Aorta (tissue), 5 donors: ENCODE measurements around the gene TOGARAM2. TPM values are rescaled to one million over a fixed set of nuclear protein-coding genes. Genes with fewer than 3 reads are reported as not detected.

ENCODE experiments used
- ATAC-seq: fragments of 200-7000 bp; cut with Tn5 transposase; one replicate; pipeline ENCODE4 v1.9.1; 2022; ENCODE audit warnings: moderate library complexity; ENCODE audit not compliant: low FRiP score
- DNase-seq, 2 donors: peaks; one replicate each; pipeline ENCODE4 v3.0.0-alpha.2; 2020
- H3K27ac ChIP-seq, 2 donors: one replicate each; pipeline ENCODE4 v1.5.1; 2013; ENCODE audit warnings: low read length in 2 of 2, mild to moderate bottlenecking in 2 of 2, moderate library complexity in 2 of 2, control low read depth in 1 of 2, inconsistent platforms in 1 of 2, low read depth in 1 of 2
- H3K27me3 ChIP-seq, 2 donors: one replicate each; pipeline ENCODE4 v1.6.1; 2013; ENCODE audit warnings: control low read depth in 1 of 2, low read length in 1 of 2, mild to moderate bottlenecking in 1 of 2, moderate library complexity in 1 of 2; ENCODE audit not compliant: insufficient read depth in 2 of 2, control insufficient read depth in 1 of 2
- H3K36me3 ChIP-seq, 2 donors: one replicate each; pipeline ENCODE4 v1.6.1; 2013; ENCODE audit warnings: control low read depth in 1 of 2, low read length in 1 of 2, mild to moderate bottlenecking in 1 of 2; ENCODE audit not compliant: insufficient read depth in 2 of 2, control insufficient read depth in 1 of 2
- H3K4me1 ChIP-seq, 2 donors: one replicate each; pipeline ENCODE4 v1.6.1; 2013; ENCODE audit warnings: low read length in 2 of 2, control low read depth in 1 of 2, mild to moderate bottlenecking in 1 of 2, moderate library complexity in 1 of 2; ENCODE audit not compliant: insufficient read depth in 2 of 2, control insufficient read depth in 1 of 2
- H3K4me3 ChIP-seq, 2 donors: one replicate each; pipeline ENCODE4 v1.5.1; 2013; ENCODE audit warnings: low read length in 2 of 2, control low read depth in 1 of 2, mild to moderate bottlenecking in 1 of 2
- H3K9me3 ChIP-seq: one replicate; pipeline ENCODE4 v1.6.1; 2013; ENCODE audit warnings: mild to moderate bottlenecking, low read length; ENCODE audit not compliant: control insufficient read depth
- WGBS, 2 donors: extraction: QIAGEN DNeasy Blood & Tissue Kit; methylation state at CpG; one replicate each; pipeline ENCODE4 v1.1.7; 2013; 5-methylcytosine and 5-hydroxymethylcytosine counted together
- intact Hi-C, 2 donors: fragments of 100-400 bp; cut with DNase I; formaldehyde crosslinking; loops; one replicate each; pipeline versions ENCODE4 v1.14.2 to v1.15.0; 2022
- polyA plus RNA-seq, 2 donors: library from polyadenylated mRNA; stranded (reverse); fragments of 200-250 nt; gene quantifications; one replicate each; pipeline ENCODE4 v1.2.3, GENCODE V29; 2013
- total RNA-seq, 2 donors: library from RNA; stranded (reverse); fragmentation: NEBNext Ultra II Directional; extraction: Animal tissue kit (Norgen Biotek cat#: 25700); gene quantifications; one replicate each; pipeline ENCODE4 v1.2.1, GENCODE V29; 2021
- donor health status: healthy with polysubstance abuse.
- donor health status: Bipolar disorder and iron deficiency.
- donor health status: DM: no; HTN: no; CAD: no.
- donor health status: DM: no; HTN: no; CAD: no.
- donor health status: DM: yes; HTN: yes; CAD: no.

The TOGARAM2 gene
- total and polyA plus RNA-seq, 4 donors, result 0.50 to 2.2 (median 0.71) TPM

GRCh38 chr2:28979576-28980366 lies 1.3 kb upstream of the TOGARAM2 start:
- intact Hi-C loops, result no loop called here
- no peak for ATAC-seq

DNA sequence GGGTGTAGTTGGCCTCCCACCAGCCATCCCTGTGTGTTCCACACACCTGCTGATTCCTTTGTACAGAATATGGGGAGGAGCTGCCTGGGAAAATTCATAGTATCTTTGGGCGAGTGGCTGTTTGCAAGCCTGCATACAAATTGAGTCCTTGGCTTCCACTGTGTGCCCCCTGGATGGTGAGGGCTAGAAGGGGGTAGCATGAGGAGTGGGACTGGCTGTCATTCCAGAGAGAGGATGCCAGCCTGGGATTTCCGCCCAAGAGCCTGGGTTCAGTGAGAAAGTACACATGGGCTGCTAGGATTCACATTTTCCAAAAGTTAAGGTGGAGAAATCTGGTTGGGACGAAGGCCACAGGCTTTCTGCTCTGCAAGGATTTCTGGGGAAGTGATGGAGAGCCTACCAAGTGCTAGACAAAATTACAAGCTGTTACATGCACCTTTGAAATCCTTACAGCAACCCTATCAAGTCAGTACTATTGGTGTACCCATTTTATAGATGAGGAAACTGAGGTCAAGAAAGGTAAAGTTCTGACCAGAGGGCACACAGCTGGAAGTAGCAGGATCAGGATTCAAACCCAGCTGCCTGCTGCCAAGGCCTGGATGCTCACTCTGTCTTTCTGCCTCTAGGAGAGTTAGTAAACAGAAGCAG lies 606 bp upstream of the TOGARAM2 start:
- Histone ChIP-seq H3K4me1 (no peaks in the 10 kb centered on the region), H3K27ac (no peak overlapping the region), H3K27me3 (no peaks in the 10 kb centered on the region), H3K36me3 (no peaks in the 10 kb centered on the region), H3K4me3 (no peak overlapping the region), H3K9me3 (no peaks in the 10 kb centered on the region)
- WGBS, 2 donors, result 86 to 87% methylated on average over 3 of the region's 3 CpGs
- DNase-seq (no peak), ATAC-seq (no peak)
- intact Hi-C loops, result no loop called here

More at GRCh38 chr2:28979576-28980366, 1.3 kb upstream of the TOGARAM2 start:
- H3K36me3 ChIP-seq, result no peaks in the 10 kb centered on the region
- H3K27me3 ChIP-seq, result no peaks in the 10 kb centered on the region
- WGBS, 2 donors, result 80 to 82% methylated on average over 13 of the region's 13 CpGs
- H3K4me3 ChIP-seq, result no peak overlapping the region
- no peaks in the 10 kb centered on the region for H3K9me3 ChIP-seq
- H3K4me1 ChIP-seq, result no peaks in the 10 kb centered on the region
- DNase-seq, result peak in 1 of 2 donors; percentile 57
- H3K27ac ChIP-seq, result no peak overlapping the region

GRCh38 chr2:28981620-28982376 lies 700 bp downstream of the TOGARAM2 start:
- ATAC-seq (no peak), DNase-seq (no peak)
- Histone ChIP-seq H3K4me1 (no peaks in the 10 kb centered on the region), H3K9me3 (no peaks in the 10 kb centered on the region), H3K27me3 (no peaks in the 10 kb centered on the region), H3K4me3 (no peak overlapping the region), H3K36me3 (no peaks in the 10 kb centered on the region), H3K27ac (no peak overlapping the region)
- intact Hi-C loops, result no loop called here
- 86 to 88% methylated on average over 11 of the region's 11 CpGs for WGBS, 2 donors

- no peaks in the 10 kb centered on the region for H3K9me3 ChIP-seq
- ATAC-seq, result no peak
- no peak overlapping the region for H3K27ac ChIP-seq
- H3K27me3 ChIP-seq, result no peaks in the 10 kb centered on the region
- DNase-seq, result no peak
- H3K4me3 ChIP-seq, result no peak overlapping the region
- no peaks in the 10 kb centered on the region for H3K36me3 ChIP-seq
- intact Hi-C loops, result no loop called here
- WGBS, 2 donors, result 92% methylated on average over 8 of the region's 8 CpGs
- no peaks in the 10 kb centered on the region for H3K4me1 ChIP-seq
Measured at GRCh38 chr2:28982381-28982950, 1.4 kb downstream of the TOGARAM2 start.

DNA sequence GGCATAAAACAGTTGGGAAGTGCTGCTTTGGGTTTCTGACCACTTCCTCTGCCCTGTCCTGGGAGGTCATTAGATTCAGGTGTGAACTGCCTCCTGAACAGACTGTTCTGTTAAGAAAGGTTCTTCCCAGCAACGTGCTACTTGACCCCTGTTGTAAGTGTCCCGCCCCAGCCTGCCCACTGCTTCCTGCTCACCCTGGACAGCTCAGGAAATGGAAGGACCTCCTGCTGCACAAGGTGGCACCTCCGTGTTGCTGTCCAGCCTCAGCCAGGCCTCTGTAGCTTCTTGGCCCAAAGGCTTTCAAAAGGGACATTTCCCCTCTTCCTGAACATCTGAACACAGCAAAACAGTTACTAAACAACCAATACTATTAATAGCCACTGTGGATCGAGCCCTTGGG lies 5.3 kb downstream of the TOGARAM2 start:
- H3K9me3 ChIP-seq, result no peaks in the 10 kb centered on the region
- H3K36me3 ChIP-seq, result no peaks in the 10 kb centered on the region
- no peak overlapping the region for H3K27ac ChIP-seq
- H3K4me3 ChIP-seq, result no peak overlapping the region
- ATAC-seq, result no peak
- H3K27me3 ChIP-seq, result no peaks in the 10 kb centered on the region
- DNase-seq, result no peak
- 55 to 57% methylated on average over 4 of the region's 4 CpGs for WGBS, 2 donors
- H3K4me1 ChIP-seq, result no peaks in the 10 kb centered on the region
- intact Hi-C loops, result no loop called here

GRCh38 chr2:28989973-28990372 lies 8.9 kb downstream of the TOGARAM2 start:
- DNase-seq, result no peak

DNA sequence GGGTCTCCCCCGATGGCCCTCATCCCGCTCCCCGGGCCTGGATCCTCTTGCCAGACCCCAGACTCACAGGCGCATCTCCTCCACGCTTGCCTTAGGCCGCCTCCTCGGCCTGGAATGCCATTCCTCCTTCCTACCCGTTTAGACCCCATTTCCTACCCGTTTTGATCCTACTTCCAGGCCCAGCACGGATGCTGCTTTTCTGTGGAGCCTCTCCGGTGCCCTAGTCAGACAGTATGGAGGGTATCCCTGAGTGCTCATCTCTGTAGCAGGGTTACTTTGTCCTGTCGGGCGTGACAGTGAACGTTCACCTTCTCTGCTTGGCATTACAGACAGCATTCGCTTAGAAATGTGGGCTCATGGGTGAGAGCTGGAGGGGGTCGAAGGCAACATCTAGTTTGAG lies 9.3 kb downstream of the TOGARAM2 start:
- Histone ChIP-seq H3K36me3 (no peaks in the 10 kb centered on the region), H3K4me3 (no peak overlapping the region), H3K9me3 (no peaks in the 10 kb centered on the region), H3K27me3 (no peaks in the 10 kb centered on the region), H3K4me1 (no peaks in the 10 kb centered on the region), H3K27ac (no peak overlapping the region)
- WGBS, 2 donors, result 78 to 84% methylated on average over 16 of the region's 16 CpGs
- DNase-seq (no peak), ATAC-seq (no peak)
- intact Hi-C loops, result no loop called here

More at GRCh38 chr2:28989973-28990372, 8.9 kb downstream of the TOGARAM2 start:
- intact Hi-C loops, result no loop called here
- 96% methylated on average over 5 of the region's 5 CpGs for WGBS, 2 donors
- H3K27me3 ChIP-seq, result no peaks in the 10 kb centered on the region
- ATAC-seq, result no peak
- no peaks in the 10 kb centered on the region for H3K4me1 ChIP-seq
- H3K36me3 ChIP-seq, result no peaks in the 10 kb centered on the region
- no peak overlapping the region for H3K27ac ChIP-seq
- no peak overlapping the region for H3K4me3 ChIP-seq
- no peaks in the 10 kb centered on the region for H3K9me3 ChIP-seq

- no peak for ATAC-seq
- no peak overlapping the region for H3K4me3 ChIP-seq
- H3K4me1 ChIP-seq, result no peaks in the 10 kb centered on the region
- 9 to 12% methylated on average over 4 of the region's 4 CpGs for WGBS, 2 donors
- intact Hi-C loops, result no loop called here
- H3K27me3 ChIP-seq, result no peaks in the 10 kb centered on the region
- no peak overlapping the region for H3K27ac ChIP-seq
- no peaks in the 10 kb centered on the region for H3K36me3 ChIP-seq
- no peaks in the 10 kb centered on the region for H3K9me3 ChIP-seq
- DNase-seq, result no peak
Measured at GRCh38 chr2:28991021-28991420, 9.9 kb downstream of the TOGARAM2 start.
